GM12872 (cell line): ENCODE results near the gene POU3F2.

ENCODE experiments used
- TF ChIP-seq, protein P1 (sequence below): IDR thresholded peaks from 3 replicates; pipeline ENCODE4 v1.5.1; 2011; ENCODE audit warnings: low read depth, mild to moderate bottlenecking, low read length, moderate library complexity; ENCODE audit not compliant: insufficient read depth

Gene POU3F2

DNA sequence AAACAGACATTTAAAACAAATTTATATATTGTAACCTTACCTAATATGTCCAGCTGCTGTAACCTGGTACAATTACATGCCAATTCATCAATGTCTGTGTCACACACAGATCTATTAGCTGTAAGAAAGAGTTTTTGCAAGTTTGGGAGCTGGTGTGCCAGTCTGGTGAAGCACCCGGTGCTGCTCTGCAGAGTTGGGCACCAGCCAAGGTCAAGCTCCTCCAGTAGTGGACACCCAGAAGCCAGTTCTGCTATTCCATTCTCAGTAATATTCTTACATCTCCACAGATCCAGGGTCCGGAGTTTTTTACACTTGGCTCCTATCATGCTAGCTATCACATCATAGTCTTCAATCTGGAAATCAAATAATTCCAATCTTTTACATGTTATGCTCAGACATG, 41.0 kb downstream of the POU3F2 start:
- TF ChIP-seq, protein P1, sequence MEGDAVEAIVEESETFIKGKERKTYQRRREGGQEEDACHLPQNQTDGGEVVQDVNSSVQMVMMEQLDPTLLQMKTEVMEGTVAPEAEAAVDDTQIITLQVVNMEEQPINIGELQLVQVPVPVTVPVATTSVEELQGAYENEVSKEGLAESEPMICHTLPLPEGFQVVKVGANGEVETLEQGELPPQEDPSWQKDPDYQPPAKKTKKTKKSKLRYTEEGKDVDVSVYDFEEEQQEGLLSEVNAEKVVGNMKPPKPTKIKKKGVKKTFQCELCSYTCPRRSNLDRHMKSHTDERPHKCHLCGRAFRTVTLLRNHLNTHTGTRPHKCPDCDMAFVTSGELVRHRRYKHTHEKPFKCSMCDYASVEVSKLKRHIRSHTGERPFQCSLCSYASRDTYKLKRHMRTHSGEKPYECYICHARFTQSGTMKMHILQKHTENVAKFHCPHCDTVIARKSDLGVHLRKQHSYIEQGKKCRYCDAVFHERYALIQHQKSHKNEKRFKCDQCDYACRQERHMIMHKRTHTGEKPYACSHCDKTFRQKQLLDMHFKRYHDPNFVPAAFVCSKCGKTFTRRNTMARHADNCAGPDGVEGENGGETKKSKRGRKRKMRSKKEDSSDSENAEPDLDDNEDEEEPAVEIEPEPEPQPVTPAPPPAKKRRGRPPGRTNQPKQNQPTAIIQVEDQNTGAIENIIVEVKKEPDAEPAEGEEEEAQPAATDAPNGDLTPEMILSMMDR: no peak

DNA sequence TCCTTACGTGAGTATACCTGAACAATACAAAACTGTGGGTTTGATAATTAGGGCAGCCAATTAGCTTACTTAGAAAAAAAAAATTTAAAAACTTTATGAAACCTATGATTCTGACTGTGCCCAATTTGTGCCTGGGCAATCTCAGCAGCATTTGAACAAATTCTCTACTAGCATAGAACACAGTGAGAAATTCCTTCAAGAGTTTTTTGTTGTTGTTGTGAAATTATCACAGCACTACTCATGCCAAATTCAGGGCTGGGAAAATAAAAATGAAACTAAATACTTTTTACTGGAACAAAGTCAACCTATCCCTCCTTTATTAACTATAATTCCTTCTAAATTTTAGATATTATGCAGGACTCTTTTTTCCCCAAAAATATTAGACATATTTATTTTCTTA, 42.9 kb downstream of the POU3F2 start:
- TF ChIP-seq, protein P1: no peak

DNA sequence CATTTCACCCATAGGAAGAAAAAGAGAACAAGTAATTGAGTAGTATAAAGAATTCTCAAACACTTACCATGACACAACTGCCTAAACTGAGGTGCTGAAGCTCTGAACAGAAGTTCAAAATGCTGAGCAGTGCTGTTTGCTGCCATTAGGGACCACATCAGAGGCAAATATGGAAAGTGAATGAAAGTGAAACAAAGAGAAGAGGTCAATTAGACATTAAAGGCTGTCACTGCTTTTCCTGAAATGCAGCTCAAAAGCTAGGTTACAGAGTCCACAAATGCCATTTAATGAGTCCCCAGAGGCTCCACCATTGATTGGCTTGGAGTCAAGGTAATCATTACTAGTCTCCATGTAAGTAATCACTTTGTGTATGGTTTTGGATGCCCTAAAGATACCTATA, 46.1 kb downstream of the POU3F2 start:
- TF ChIP-seq, protein P1: no peak

DNA sequence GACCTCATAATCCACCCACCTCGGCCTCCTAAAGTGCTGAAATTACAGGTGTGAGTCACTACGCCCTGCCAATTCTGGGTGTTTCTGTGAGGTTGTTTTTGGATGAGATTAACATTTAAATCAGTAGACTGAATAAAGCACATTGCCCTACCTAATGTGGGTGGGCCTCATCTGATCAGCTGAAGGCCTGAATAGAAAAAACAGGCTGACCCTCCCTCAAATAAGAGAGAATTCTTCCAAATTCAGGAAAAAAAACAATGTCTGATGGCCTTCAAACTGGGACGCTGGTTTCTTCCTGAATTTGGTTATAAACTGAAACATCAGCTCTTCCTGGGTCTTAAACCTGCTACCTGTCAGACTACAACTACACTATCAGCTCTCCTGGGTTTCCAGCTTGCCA, 51.0 kb downstream of the POU3F2 start:
- TF ChIP-seq, protein P1: no peak

DNA sequence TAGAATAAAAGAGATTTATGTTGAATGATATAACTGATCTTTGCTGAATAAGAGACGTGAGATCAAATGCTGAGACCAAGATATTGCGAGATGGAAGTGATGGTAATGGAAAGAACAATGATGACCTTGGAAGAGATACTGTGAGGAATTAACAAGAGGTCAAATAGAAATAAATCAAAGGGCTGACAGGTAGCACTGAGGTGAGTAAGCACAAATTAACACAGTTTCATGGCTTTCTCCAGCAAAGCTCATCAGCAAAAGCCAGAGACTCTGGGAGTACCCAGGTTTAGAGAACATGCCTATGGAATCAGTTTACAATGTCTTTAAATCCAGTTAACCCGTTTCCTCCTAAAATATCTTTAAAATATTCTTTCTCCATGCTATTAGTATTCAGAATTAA, 53.3 kb downstream of the POU3F2 start:
- TF ChIP-seq, protein P1: no peak
